Calu3 (cell line): ENCODE data around the gene LRRC8E. TPM values are rescaled to one million over a fixed set of nuclear protein-coding genes. Genes with fewer than 3 reads are reported as not detected.

ENCODE experiments used
- BruUV-seq: library from RNA; stranded (reverse); fragments of 400-500 nt; replicated peaks from 2 replicates; lab custom pipeline; 2021; lab: Mats Ljungman, UMichigan
- CTCF ChIA-PET: fragments of 300-600 bp; sonication (Branson Sonifier 250); formaldehyde crosslinking; loops from one replicate; lab custom pipeline; 2022; ENCODE audit warnings: antibody characterized with exemption; lab: Charles Lee
- DNase-seq: peaks from one replicate; pipeline ENCODE4 v3.0.0; 2022
- H3K27ac Mint-ChIP-seq: one replicate; pipeline ENCODE4 v1.8.0; 2022; ENCODE audit warnings: mixed read lengths; ENCODE audit not compliant: unreplicated experiment
- H3K27me3 Mint-ChIP-seq: one replicate; pipeline ENCODE4 v1.8.0; 2022; ENCODE audit warnings: mixed read lengths; ENCODE audit not compliant: unreplicated experiment
- H3K36me3 Mint-ChIP-seq: one replicate; pipeline ENCODE4 v1.8.0; 2022; ENCODE audit warnings: mild to moderate bottlenecking, moderate library complexity, mixed read lengths; ENCODE audit not compliant: insufficient read depth, unreplicated experiment
- H3K4me1 Mint-ChIP-seq: one replicate; pipeline ENCODE4 v1.8.0; 2022; ENCODE audit warnings: mild to moderate bottlenecking, low read depth, mixed read lengths; ENCODE audit not compliant: unreplicated experiment
- H3K4me3 Mint-ChIP-seq: one replicate; pipeline ENCODE4 v1.8.0; 2022; ENCODE audit warnings: mild to moderate bottlenecking, low read depth, moderate library complexity, mixed read lengths; ENCODE audit not compliant: unreplicated experiment
- H3K9me3 Mint-ChIP-seq: one replicate; pipeline ENCODE4 v1.8.0; 2022; ENCODE audit warnings: low read depth, mixed read lengths; ENCODE audit not compliant: unreplicated experiment
- intact Hi-C: fragments of 100-400 bp; cut with micrococcal nuclease; formaldehyde crosslinking; loops from one replicate; pipeline ENCODE4 v1.10.0; 2022; ENCODE audit not compliant: unreplicated experiment
- total RNA-seq: library from RNA; stranded (reverse); gene quantifications from 2 replicates; pipeline ENCODE4 v1.2.3, GENCODE V29; 2022
- TF ChIP-seq, protein P1 (sequence below): fragments of 200-600 bp; IDR thresholded peaks from one replicate; pipeline ENCODE4 v1.8.0; 2022; ENCODE audit warnings: antibody characterized with exemption; ENCODE audit not compliant: unreplicated experiment

The LRRC8E gene
- total RNA-seq, 1 experiment from 2014 or later: 8.0 TPM

DNA sequence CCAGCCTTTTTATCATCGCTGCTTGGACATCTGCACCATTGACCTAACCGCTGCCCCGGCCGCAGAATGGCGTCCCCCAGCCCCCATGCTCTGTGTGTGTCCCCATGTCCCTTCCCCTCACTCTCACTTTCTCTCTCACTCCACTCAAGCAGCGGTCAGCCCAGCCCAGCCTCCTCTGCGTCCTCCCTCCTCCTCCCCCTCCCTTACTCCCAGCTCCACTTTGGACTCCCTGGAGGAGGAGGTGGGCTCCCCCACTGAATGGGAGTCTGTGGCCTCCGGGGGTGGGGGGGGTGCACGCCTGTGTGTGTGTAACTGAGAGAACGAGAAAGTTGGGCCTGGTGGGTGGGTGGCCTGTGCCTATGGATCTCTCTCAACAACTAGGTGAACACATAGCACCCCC lies 17.5 kb downstream of the LRRC8E start:
- H3K4me3 Mint-ChIP-seq: peak overlapping the region; percentile 90
- no peak overlapping the region for H3K27ac Mint-ChIP-seq
- TF ChIP-seq, protein P1, sequence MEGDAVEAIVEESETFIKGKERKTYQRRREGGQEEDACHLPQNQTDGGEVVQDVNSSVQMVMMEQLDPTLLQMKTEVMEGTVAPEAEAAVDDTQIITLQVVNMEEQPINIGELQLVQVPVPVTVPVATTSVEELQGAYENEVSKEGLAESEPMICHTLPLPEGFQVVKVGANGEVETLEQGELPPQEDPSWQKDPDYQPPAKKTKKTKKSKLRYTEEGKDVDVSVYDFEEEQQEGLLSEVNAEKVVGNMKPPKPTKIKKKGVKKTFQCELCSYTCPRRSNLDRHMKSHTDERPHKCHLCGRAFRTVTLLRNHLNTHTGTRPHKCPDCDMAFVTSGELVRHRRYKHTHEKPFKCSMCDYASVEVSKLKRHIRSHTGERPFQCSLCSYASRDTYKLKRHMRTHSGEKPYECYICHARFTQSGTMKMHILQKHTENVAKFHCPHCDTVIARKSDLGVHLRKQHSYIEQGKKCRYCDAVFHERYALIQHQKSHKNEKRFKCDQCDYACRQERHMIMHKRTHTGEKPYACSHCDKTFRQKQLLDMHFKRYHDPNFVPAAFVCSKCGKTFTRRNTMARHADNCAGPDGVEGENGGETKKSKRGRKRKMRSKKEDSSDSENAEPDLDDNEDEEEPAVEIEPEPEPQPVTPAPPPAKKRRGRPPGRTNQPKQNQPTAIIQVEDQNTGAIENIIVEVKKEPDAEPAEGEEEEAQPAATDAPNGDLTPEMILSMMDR: no peak
- intact Hi-C loops: no loop called here
- peaks cover 45% of the 10 kb centered on the region for H3K36me3 Mint-ChIP-seq
- no TSS peak for BruUV-seq
- no peaks in the 10 kb centered on the region for H3K9me3 Mint-ChIP-seq
- no peaks in the 10 kb centered on the region for H3K27me3 Mint-ChIP-seq
- H3K4me1 Mint-ChIP-seq: peaks cover 16% of the 10 kb centered on the region
- DNase-seq: no peak
- CTCF ChIA-PET: no interaction called here

DNA sequence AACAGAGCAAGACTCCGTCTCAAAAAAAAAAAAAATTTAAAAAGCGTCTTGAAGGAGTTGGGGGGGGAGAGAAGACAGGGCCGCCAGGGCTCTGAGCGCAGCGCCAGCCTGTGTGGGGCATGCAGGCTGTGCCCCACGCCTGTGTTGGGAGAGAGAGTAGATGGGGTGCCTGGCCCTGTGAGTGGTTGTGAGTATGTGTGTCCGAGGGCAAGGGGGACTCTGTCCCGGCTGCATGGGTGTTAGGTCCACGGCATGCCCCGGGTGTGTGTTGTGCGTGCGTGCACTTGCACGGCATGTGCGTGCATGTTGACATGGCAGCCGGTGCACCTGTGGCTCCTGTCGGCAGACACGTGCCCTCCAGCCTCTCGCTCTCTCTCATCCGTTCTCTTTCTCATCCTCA lies 18.8 kb downstream of the LRRC8E start:
- no TSS peak for BruUV-seq
- H3K27me3 Mint-ChIP-seq: no peaks in the 10 kb centered on the region
- CTCF ChIA-PET: no interaction called here
- H3K4me1 Mint-ChIP-seq: peaks cover 16% of the 10 kb centered on the region
- TF ChIP-seq, protein P1: no peak
- peaks cover 49% of the 10 kb centered on the region for H3K36me3 Mint-ChIP-seq
- H3K4me3 Mint-ChIP-seq: no peak overlapping the region
- intact Hi-C loops: no loop called here
- no peak overlapping the region for H3K27ac Mint-ChIP-seq
- DNase-seq: no peak
- no peaks in the 10 kb centered on the region for H3K9me3 Mint-ChIP-seq

DNA sequence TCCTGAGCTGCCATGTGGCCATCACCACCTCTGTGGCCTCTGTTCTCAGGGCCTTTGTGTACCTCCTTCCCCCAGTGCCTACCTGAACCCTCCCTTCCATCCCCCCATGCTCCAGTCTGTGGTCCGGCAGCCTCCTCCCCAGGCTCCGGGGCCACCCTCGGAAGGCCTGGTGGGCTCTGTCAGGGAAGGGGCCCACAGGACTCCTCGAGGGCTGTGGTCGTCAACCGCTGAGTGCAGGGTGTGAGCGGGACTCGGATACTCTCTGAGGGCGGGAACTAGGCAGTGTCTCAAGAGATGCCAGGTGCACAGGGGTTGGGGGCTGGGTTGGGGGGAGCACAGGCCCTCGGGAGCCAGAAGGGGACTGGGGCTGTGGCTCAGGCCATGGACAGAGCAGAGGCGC lies 19.2 kb downstream of the LRRC8E start:
- no peak overlapping the region for H3K4me3 Mint-ChIP-seq
- DNase-seq: no peak
- no peaks in the 10 kb centered on the region for H3K27me3 Mint-ChIP-seq
- peaks cover 16% of the 10 kb centered on the region for H3K4me1 Mint-ChIP-seq
- intact Hi-C loops: no loop called here
- TF ChIP-seq, protein P1: no peak
- no TSS peak for BruUV-seq
- no peaks in the 10 kb centered on the region for H3K9me3 Mint-ChIP-seq
- no peak overlapping the region for H3K27ac Mint-ChIP-seq
- H3K36me3 Mint-ChIP-seq: peaks cover 49% of the 10 kb centered on the region
- CTCF ChIA-PET: no interaction called here

DNA sequence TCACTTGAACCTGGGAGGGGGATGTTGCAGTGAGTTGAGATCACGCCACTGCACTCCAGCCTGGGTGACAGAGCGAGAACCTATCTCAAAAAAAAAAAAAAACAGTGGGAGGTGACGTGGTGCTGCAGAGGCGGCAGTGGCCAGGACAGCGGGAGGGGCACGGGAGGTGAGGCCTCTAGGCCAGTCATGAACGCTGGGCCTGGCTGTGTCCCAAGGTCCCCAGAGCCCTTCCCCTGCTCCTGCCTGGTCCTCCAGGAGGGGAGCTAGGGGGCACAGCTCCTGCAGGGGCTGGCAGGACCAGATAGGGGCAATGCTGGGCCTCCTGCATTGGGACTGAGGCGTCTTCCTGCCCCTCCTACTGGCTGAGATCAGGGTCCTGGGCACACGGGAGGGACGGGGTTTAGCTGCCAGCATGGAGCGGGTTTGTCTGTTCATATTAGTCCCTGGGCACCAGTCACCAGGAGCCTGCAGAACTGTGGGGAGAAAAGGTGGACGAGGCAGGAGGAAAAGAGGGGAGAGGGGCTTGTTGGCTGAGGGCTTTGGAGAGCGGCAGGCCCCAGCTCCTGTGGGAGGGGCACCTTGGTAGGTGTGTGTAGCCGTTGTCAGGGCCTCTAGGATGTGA lies 19.9 kb downstream of the LRRC8E start:
- peaks cover 46% of the 10 kb centered on the region for H3K36me3 Mint-ChIP-seq
- peaks cover 16% of the 10 kb centered on the region for H3K4me1 Mint-ChIP-seq
- CTCF ChIA-PET: interaction anchor here (0.7 kb wide), 1 partner anchor 239 kb away, joined by 3 read pairs; no protein-coding TSS in a partner anchor
- no peak overlapping the region for H3K4me3 Mint-ChIP-seq
- DNase-seq: no peak
- no peaks in the 10 kb centered on the region for H3K9me3 Mint-ChIP-seq
- H3K27ac Mint-ChIP-seq: no peak overlapping the region
- H3K27me3 Mint-ChIP-seq: no peaks in the 10 kb centered on the region
- TF ChIP-seq, protein P1: no peak
- intact Hi-C loops: no loop called here
- no TSS peak for BruUV-seq
